HG02610 (cell line): ENCODE measurements around the gene GHR.
A peak's percentile ranks its signal among the peaks of the same experiment; 100 is the strongest.

ENCODE experiments used
- ATAC-seq: cut with Tn5 transposase; IDR thresholded peaks from one replicate; pipeline ENCODE4 v1.9.1; 2021; ENCODE audit warnings: mild to moderate bottlenecking, moderate library complexity; ENCODE audit not compliant: unreplicated experiment

GHR gene

GRCh38 chr5:42597318-42597937 is 174.2 kb downstream of the GHR start:
- no peak for ATAC-seq

- no peak for ATAC-seq
These were observed 175.1 kb downstream of the GHR start for GRCh38 chr5:42598311-42598710.

GRCh38 chr5:42599106-42599505 is 175.9 kb downstream of the GHR start:
- no peak for ATAC-seq

GRCh38 chr5:42600441-42600840 is 177.2 kb downstream of the GHR start:
- ATAC-seq = peak; percentile 44

- no peak for ATAC-seq
These were observed 181.0 kb downstream of the GHR start for GRCh38 chr5:42604171-42604711.

- ATAC-seq = no peak
These were observed 182.3 kb downstream of the GHR start for GRCh38 chr5:42605490-42605889.

- ATAC-seq = no peak
These were observed 183.2 kb downstream of the GHR start for GRCh38 chr5:42606464-42606869.

- ATAC-seq = no peak
These were observed 188.2 kb downstream of the GHR start for GRCh38 chr5:42611437-42611836.

- ATAC-seq = no peak
These were observed 189.6 kb downstream of the GHR start for GRCh38 chr5:42612750-42613366.

GRCh38 chr5:42614509-42614908 is 191.3 kb downstream of the GHR start:
- no peak for ATAC-seq

GRCh38 chr5:42620579-42621216 is 197.5 kb downstream of the GHR start:
- no peak for ATAC-seq

GRCh38 chr5:42621242-42621641 is 198.0 kb downstream of the GHR start:
- no peak for ATAC-seq

GRCh38 chr5:42621662-42622061 is 198.4 kb downstream of the GHR start:
- no peak for ATAC-seq

- no peak for ATAC-seq
These were observed 201.7 kb downstream of the GHR start for GRCh38 chr5:42624912-42625311.

GRCh38 chr5:42626462-42626861 is 203.2 kb downstream of the GHR start:
- no peak for ATAC-seq

GRCh38 chr5:42628821-42629220 is 205.6 kb downstream of the GHR start:
- no peak for ATAC-seq

GRCh38 chr5:42629284-42629683 is 206.0 kb downstream of the GHR start:
- no peak for ATAC-seq

GRCh38 chr5:42631241-42631640 is 208.0 kb downstream of the GHR start:
- no peak for ATAC-seq

- no peak for ATAC-seq
These were observed 209.2 kb downstream of the GHR start for GRCh38 chr5:42632354-42632900.

GRCh38 chr5:42634575-42634974 is 211.3 kb downstream of the GHR start:
- no peak for ATAC-seq

GRCh38 chr5:42636425-42636824 is 213.2 kb downstream of the GHR start:
- no peak for ATAC-seq

- no peak for ATAC-seq
These were observed 213.7 kb downstream of the GHR start for GRCh38 chr5:42636946-42637345.
